Thymus (tissue), 11 donors: ENCODE data around the gene ATP6AP1. TPM values are rescaled to one million over a fixed set of nuclear protein-coding genes. Genes with fewer than 3 reads are reported as not detected.

Experiments
- DNase-seq, 9 donors: peaks; one replicate each; pipeline ENCODE4 v3.0.0-alpha.2; 2013; ENCODE audit warnings: low spot score in 9 of 9, low read depth in 6 of 9, missing footprints in 1 of 9
- H3K27ac ChIP-seq, 2 donors: one replicate each; pipeline ENCODE4 v1.5.1; 2013; ENCODE audit warnings: control low read depth in 1 of 2, low read depth in 1 of 2, low read length in 1 of 2, mild to moderate bottlenecking in 1 of 2, moderate library complexity in 1 of 2
- H3K27me3 ChIP-seq, 2 donors: one replicate each; pipeline ENCODE4 v1.5.1; 2013; ENCODE audit warnings: low read length in 1 of 2; ENCODE audit not compliant: control insufficient read depth in 2 of 2, insufficient read depth in 1 of 2
- H3K36me3 ChIP-seq, 2 donors: one replicate each; pipeline ENCODE4 v1.5.1; 2013; ENCODE audit warnings: low read length in 1 of 2, mild to moderate bottlenecking in 1 of 2, moderate library complexity in 1 of 2; ENCODE audit not compliant: control insufficient read depth in 2 of 2, insufficient read depth in 2 of 2
- H3K4me1 ChIP-seq, 2 donors: one replicate each; pipeline ENCODE4 v1.5.1; 2013; ENCODE audit warnings: low read length in 2 of 2; ENCODE audit not compliant: control insufficient read depth in 2 of 2, insufficient read depth in 2 of 2
- H3K4me3 ChIP-seq, 2 donors: one replicate each; pipeline ENCODE4 v1.5.1; 2013; ENCODE audit warnings: low read length in 2 of 2, control low read depth in 1 of 2, mild to moderate bottlenecking in 1 of 2
- H3K9me3 ChIP-seq, 2 donors: one replicate each; pipeline ENCODE4 v1.5.1; 2013; ENCODE audit warnings: low read length in 1 of 2, mild to moderate bottlenecking in 1 of 2; ENCODE audit not compliant: control insufficient read depth in 2 of 2, insufficient read depth in 1 of 2
- WGBS: extraction: QIAGEN DNeasy Blood & Tissue Kit; methylation state at CpG from one replicate; pipeline ENCODE4 v1.1.7; 2013; 5-methylcytosine and 5-hydroxymethylcytosine counted together
- polyA plus RNA-seq: library from polyadenylated mRNA; stranded (reverse); fragments of 200-250 nt; gene quantifications from one replicate; pipeline ENCODE4 v1.2.3, GENCODE V29; 2013
- total RNA-seq: library from RNA; stranded (reverse); fragments of 120-200 nt; gene quantifications from one replicate; pipeline ENCODE4 v1.2.4, GENCODE V29; 2013
- donor health status: healthy.

Gene ATP6AP1
- total and polyA plus RNA-seq, 2 donors: 26.6 to 53.7 TPM

GRCh38 chrX:154469114-154469513, 40.6 kb downstream of the ATP6AP1 start:
- Histone ChIP-seq H3K27ac (no peak overlapping the region), H3K4me1 (no peaks in the 10 kb centered on the region), H3K27me3 (no peaks in the 10 kb centered on the region), H3K36me3 (peaks cover 5 to 67% of the 10 kb centered on the region in 2 donors), H3K4me3 (no peak overlapping the region), H3K9me3 (peaks cover 0 to 17% of the 10 kb centered on the region in 2 donors)
- no peak for DNase-seq
- 99% methylated on average over 9 of the region's 9 CpGs for WGBS

GRCh38 chrX:154469880-154470279, 41.4 kb downstream of the ATP6AP1 start:
- Histone ChIP-seq H3K4me3 (no peak overlapping the region), H3K27me3 (no peaks in the 10 kb centered on the region), H3K4me1 (no peaks in the 10 kb centered on the region), H3K27ac (no peak overlapping the region), H3K9me3 (peaks cover 0 to 15% of the 10 kb centered on the region in 2 donors), H3K36me3 (peaks cover 5 to 62% of the 10 kb centered on the region in 2 donors)
- no peak for DNase-seq
- 99% methylated on average over 18 of the region's 18 CpGs for WGBS

GRCh38 chrX:154470434-154470833, 42.0 kb downstream of the ATP6AP1 start:
- Histone ChIP-seq H3K27me3 (no peaks in the 10 kb centered on the region), H3K9me3 (peaks cover 0 to 15% of the 10 kb centered on the region in 2 donors), H3K4me1 (no peaks in the 10 kb centered on the region), H3K4me3 (no peak overlapping the region), H3K36me3 (peaks cover 3 to 59% of the 10 kb centered on the region in 2 donors), H3K27ac (no peak overlapping the region)
- 99% methylated on average over 14 of the region's 14 CpGs for WGBS
- DNase-seq: no peak

- 98% methylated on average over 22 of the region's 23 CpGs for WGBS
- DNase-seq: no peak
- Histone ChIP-seq H3K36me3 (peaks cover 2 to 54% of the 10 kb centered on the region in 2 donors), H3K27ac (no peak overlapping the region), H3K27me3 (no peaks in the 10 kb centered on the region), H3K4me3 (no peak overlapping the region), H3K4me1 (no peaks in the 10 kb centered on the region), H3K9me3 (peaks cover 0 to 15% of the 10 kb centered on the region in 2 donors)
These were observed 42.6 kb downstream of the ATP6AP1 start for GRCh38 chrX:154470914-154471568.

GRCh38 chrX:154471839-154472684, 43.6 kb downstream of the ATP6AP1 start:
- Histone ChIP-seq H3K4me3 (no peak overlapping the region), H3K27me3 (no peaks in the 10 kb centered on the region), H3K9me3 (peaks cover 0 to 9% of the 10 kb centered on the region in 2 donors), H3K27ac (no peak overlapping the region), H3K4me1 (peaks cover 0 to 6% of the 10 kb centered on the region in 2 donors), H3K36me3 (peaks cover 2 to 45% of the 10 kb centered on the region in 2 donors)
- WGBS: 97% methylated on average over 23 of the region's 23 CpGs
- no peak for DNase-seq

- Histone ChIP-seq H3K4me3 (no peak overlapping the region), H3K36me3 (peaks cover 0 to 38% of the 10 kb centered on the region in 2 donors), H3K9me3 (peaks cover 0 to 8% of the 10 kb centered on the region in 2 donors), H3K4me1 (peaks cover 0 to 14% of the 10 kb centered on the region in 2 donors), H3K27me3 (no peaks in the 10 kb centered on the region), H3K27ac (no peak overlapping the region)
- WGBS: 92% methylated on average over 28 of the region's 28 CpGs
- no peak for DNase-seq
These were observed 44.5 kb downstream of the ATP6AP1 start for GRCh38 chrX:154472685-154473632.

- H3K27me3 ChIP-seq: no peaks in the 10 kb centered on the region
- no peak overlapping the region for H3K4me3 ChIP-seq
- peaks cover 0 to 31% of the 10 kb centered on the region in 2 donors for H3K36me3 ChIP-seq
- WGBS: 94% methylated on average over 7 of the region's 7 CpGs
- peaks cover 2 to 18% of the 10 kb centered on the region in 2 donors for H3K4me1 ChIP-seq
- no peak overlapping the region for H3K27ac ChIP-seq
- no peak for DNase-seq
- peaks cover 0 to 1% of the 10 kb centered on the region in 2 donors for H3K9me3 ChIP-seq
These were observed 45.2 kb downstream of the ATP6AP1 start for GRCh38 chrX:154473683-154474082.

GRCh38 chrX:154476821-154477220, 48.3 kb downstream of the ATP6AP1 start:
- Histone ChIP-seq H3K27me3 (no peaks in the 10 kb centered on the region), H3K9me3 (peaks cover 0 to 8% of the 10 kb centered on the region in 2 donors), H3K36me3 (peaks cover 0 to 1% of the 10 kb centered on the region in 2 donors), H3K27ac (no peak overlapping the region), H3K4me1 (peaks cover 2 to 28% of the 10 kb centered on the region in 2 donors), H3K4me3 (no peak overlapping the region)
- WGBS: 96% methylated on average over 8 of the region's 8 CpGs
- DNase-seq: no peak
